Measurements from ENCODE around the gene CNMD. TPM values are rescaled to one million over a fixed set of nuclear protein-coding genes. Genes with fewer than 3 reads are reported as not detected.

The CNMD gene
- polyA plus RNA-seq, 1 donor from 2014 or later = not detected

GRCh38 chr13:52713894-52714293 lies 25.7 kb downstream of the CNMD start:
- no peak for TF ChIP-seq MXI1 (conservative IDR thresholded peaks at IDR 0.05; ENCODE audit: poor library complexity, severe bottlenecking)
- TF ChIP-seq RAD21 (conservative IDR thresholded peaks at IDR 0.05) = no peak
- TF ChIP-seq EP300 (conservative IDR thresholded peaks at IDR 0.05; ENCODE audit: poor library complexity, severe bottlenecking) = no peak
- no peak for TF ChIP-seq EZH2 (IDR thresholded peaks at IDR 0.05; ENCODE audit: borderline replicate concordance, insufficient read depth, low read length, poor library complexity, severe bottlenecking)
- TF ChIP-seq REST (IDR thresholded peaks at IDR 0.05; ENCODE audit: borderline replicate concordance) = no peak
- no peak for TF ChIP-seq POLR2AphosphoS5 (IDR thresholded peaks at IDR 0.05)
- no peak for TF ChIP-seq TAF1 (IDR thresholded peaks at IDR 0.05; ENCODE audit: low read depth)
- TF ChIP-seq SMC3 (conservative IDR thresholded peaks at IDR 0.05; ENCODE audit: poor library complexity) = no peak
- TF ChIP-seq CTCF (IDR thresholded peaks at IDR 0.05; ENCODE audit: poor library complexity, severe bottlenecking) = no peak
- Histone ChIP-seq H2AFZ (ENCODE audit: low read depth, low read length) (no peak overlapping the region), H3F3A (ENCODE audit: insufficient read depth, low read length, poor library complexity, severe bottlenecking) (no peaks in the 10 kb centered on the region), H3K36me3 (ENCODE audit: insufficient read depth, low read length) (no peaks in the 10 kb centered on the region), H3K9ac (ENCODE audit: low read length) (no peak overlapping the region), H3K9me2 (ENCODE audit: insufficient read depth, low read length) (no peaks in the 10 kb centered on the region), H3K79me2 (replicated peaks; ENCODE audit: insufficient read depth, low read length) (no peaks in the 10 kb centered on the region), H3K9me3 (ENCODE audit: low read length) (no peaks in the 10 kb centered on the region), H3K27me3 (ENCODE audit: insufficient read depth, low read depth, low read length) (no peaks in the 10 kb centered on the region), H3K4me2 (ENCODE audit: low read length) (no peak overlapping the region), H4K20me1 (ENCODE audit: insufficient read depth) (no peaks in the 10 kb centered on the region), H3K4me3 (ENCODE audit: low read length) (no peak overlapping the region), H3K27ac (ENCODE audit: low read length) (no peak overlapping the region)

GRCh38 chr13:52712385-52712784 lies 27.2 kb downstream of the CNMD start:
- no peaks in the 10 kb centered on the region for H3K9me3 ChIP-seq (ENCODE audit: low read length)
- no peaks in the 10 kb centered on the region for H3F3A ChIP-seq (ENCODE audit: insufficient read depth, low read length, poor library complexity, severe bottlenecking)
- H3K36me3 ChIP-seq (ENCODE audit: insufficient read depth, low read length) = no peaks in the 10 kb centered on the region
- H3K27me3 ChIP-seq (ENCODE audit: insufficient read depth, low read depth, low read length) = no peaks in the 10 kb centered on the region
- H4K20me1 ChIP-seq (ENCODE audit: insufficient read depth) = no peaks in the 10 kb centered on the region
- no peak overlapping the region for H3K4me3 ChIP-seq (ENCODE audit: low read length)
- no peak overlapping the region for H3K9ac ChIP-seq (ENCODE audit: low read length)
- no peaks in the 10 kb centered on the region for H3K9me2 ChIP-seq (ENCODE audit: insufficient read depth, low read length)
- no peak for TF ChIP-seq EZH2 (IDR thresholded peaks at IDR 0.05; ENCODE audit: borderline replicate concordance, insufficient read depth, low read length, poor library complexity, severe bottlenecking)
- TF ChIP-seq SMC3 (conservative IDR thresholded peaks at IDR 0.05; ENCODE audit: poor library complexity) = no peak
- TF ChIP-seq MXI1 (conservative IDR thresholded peaks at IDR 0.05; ENCODE audit: poor library complexity, severe bottlenecking) = no peak
- no peak for TF ChIP-seq EP300 (conservative IDR thresholded peaks at IDR 0.05; ENCODE audit: poor library complexity, severe bottlenecking)
- TF ChIP-seq REST (IDR thresholded peaks at IDR 0.05; ENCODE audit: borderline replicate concordance) = no peak
- TF ChIP-seq CTCF (IDR thresholded peaks at IDR 0.05; ENCODE audit: poor library complexity, severe bottlenecking) = no peak
- H3K79me2 ChIP-seq (replicated peaks; ENCODE audit: insufficient read depth, low read length) = no peaks in the 10 kb centered on the region
- H3K4me2 ChIP-seq (ENCODE audit: low read length) = no peak overlapping the region
- peak overlapping the region; percentile 29 for H3K27ac ChIP-seq (ENCODE audit: low read length)
- H2AFZ ChIP-seq (ENCODE audit: low read depth, low read length) = no peak overlapping the region

Measured in neural cell (in vitro differentiated cells).